Measurements from ENCODE around the gene SOX1. TPM values are rescaled to one million over a fixed set of nuclear protein-coding genes. Genes with fewer than 3 reads are reported as not detected.

SOX1 gene
- polyA plus RNA-seq, 4 donors = 0.03 TPM; not detected in 3

DNA sequence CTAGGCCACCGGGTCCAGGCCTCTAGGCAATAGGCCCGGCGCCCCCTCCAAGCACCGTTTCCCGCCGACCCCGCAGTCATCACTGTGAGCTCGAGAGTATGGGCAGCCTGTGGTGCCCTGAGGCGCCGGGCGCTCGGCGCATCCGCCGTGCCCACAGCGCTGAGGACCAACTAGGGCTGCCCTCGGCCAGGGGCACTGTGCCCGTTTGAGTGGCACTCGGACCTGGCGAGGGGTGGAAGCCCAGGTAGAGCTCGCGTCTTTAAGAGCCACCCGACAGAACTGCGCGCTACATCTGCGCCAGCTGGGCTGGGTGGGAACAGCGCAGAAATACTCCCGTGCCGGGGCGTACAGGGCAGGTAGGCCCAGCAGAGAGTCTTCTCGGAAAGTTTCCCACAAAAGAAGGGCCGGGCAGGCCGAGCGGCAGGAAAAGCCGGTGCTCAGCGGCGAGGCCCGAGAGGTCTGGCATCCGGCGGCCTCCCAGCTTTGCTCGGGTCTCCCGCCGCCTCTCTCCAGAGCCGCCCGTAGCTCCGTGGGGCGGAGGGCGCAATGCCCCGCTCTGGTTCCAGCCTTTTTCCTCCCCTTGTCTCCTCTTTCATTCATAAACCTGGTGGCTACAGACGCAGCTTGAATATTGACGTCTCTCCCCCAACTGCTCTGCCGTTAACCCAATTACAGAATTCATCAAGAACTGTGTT lies 5.4 kb upstream of the SOX1 start:
- no peak for DNase-seq
- H3K27me3 ChIP-seq (ENCODE audit: control insufficient read depth in 3 of 3, insufficient read depth in 3 of 3, low read length in 3 of 3) = peaks cover 21 to 94% (median 72%) of the 10 kb centered on the region in 3 donors
- H3K9me3 ChIP-seq (ENCODE audit: control insufficient read depth in 2 of 2, insufficient read depth in 1 of 2, low read depth in 1 of 2, low read length in 1 of 2) = no peaks in the 10 kb centered on the region
- no peak overlapping the region for H3K27ac ChIP-seq (ENCODE audit: low read depth in 1 of 3, low read length in 2 of 3)
- FAIRE-seq = no peak
- no peaks in the 10 kb centered on the region for H3K4me1 ChIP-seq (ENCODE audit: control insufficient read depth in 3 of 3, insufficient read depth in 2 of 3, low read depth in 1 of 3, low read length in 2 of 3)
- H3K36me3 ChIP-seq (ENCODE audit: control insufficient read depth in 3 of 3, insufficient read depth in 2 of 3, low read depth in 1 of 3, low read length in 3 of 3) = no peaks in the 10 kb centered on the region
- no peak overlapping the region for H3K4me3 ChIP-seq (ENCODE audit: low read depth in 1 of 3, low read length in 3 of 3)
- WGBS, 3 donors = 5 to 18% (median 7%) methylated on average over 43 to 52 of the region's 52 CpGs

- Histone ChIP-seq H3K27me3 (ENCODE audit: control insufficient read depth in 3 of 3, insufficient read depth in 3 of 3, low read length in 3 of 3) (peaks cover 26 to 88% (median 67%) of the 10 kb centered on the region in 3 donors), H3K4me1 (ENCODE audit: control insufficient read depth in 3 of 3, insufficient read depth in 2 of 3, low read depth in 1 of 3, low read length in 2 of 3) (no peaks in the 10 kb centered on the region), H3K9me3 (ENCODE audit: control insufficient read depth in 2 of 2, insufficient read depth in 1 of 2, low read depth in 1 of 2, low read length in 1 of 2) (no peaks in the 10 kb centered on the region), H3K4me3 (ENCODE audit: low read depth in 1 of 3, low read length in 3 of 3) (no peak overlapping the region), H3K36me3 (ENCODE audit: control insufficient read depth in 3 of 3, insufficient read depth in 2 of 3, low read depth in 1 of 3, low read length in 3 of 3) (no peaks in the 10 kb centered on the region), H3K27ac (ENCODE audit: low read depth in 1 of 3, low read length in 2 of 3) (no peak overlapping the region)
- WGBS, 3 donors = 15 to 23% (median 19%) methylated on average over 25 of the region's 25 CpGs
- FAIRE-seq (no peak), DNase-seq (no peak)
Observed at GRCh38 chr13:112062072-112062567, 4.8 kb upstream of the SOX1 start.

GRCh38 chr13:112062571-112063570 lies 4.1 kb upstream of the SOX1 start:
- Histone ChIP-seq H3K9me3 (ENCODE audit: control insufficient read depth in 2 of 2, insufficient read depth in 1 of 2, low read depth in 1 of 2, low read length in 1 of 2) (no peaks in the 10 kb centered on the region), H3K4me1 (ENCODE audit: control insufficient read depth in 3 of 3, insufficient read depth in 2 of 3, low read depth in 1 of 3, low read length in 2 of 3) (no peaks in the 10 kb centered on the region), H3K4me3 (ENCODE audit: low read depth in 1 of 3, low read length in 3 of 3) (no peak overlapping the region), H3K27me3 (ENCODE audit: control insufficient read depth in 3 of 3, insufficient read depth in 3 of 3, low read length in 3 of 3) (peaks cover 25 to 80% (median 62%) of the 10 kb centered on the region in 3 donors), H3K27ac (ENCODE audit: low read depth in 1 of 3, low read length in 2 of 3) (no peak overlapping the region), H3K36me3 (ENCODE audit: control insufficient read depth in 3 of 3, insufficient read depth in 2 of 3, low read depth in 1 of 3, low read length in 3 of 3) (no peaks in the 10 kb centered on the region)
- peak in 1 of 2 donors; percentile 48 for DNase-seq
- FAIRE-seq = no peak
- WGBS, 3 donors = 4 to 12% (median 10%) methylated on average over 59 to 78 of the region's 78 CpGs

DNA sequence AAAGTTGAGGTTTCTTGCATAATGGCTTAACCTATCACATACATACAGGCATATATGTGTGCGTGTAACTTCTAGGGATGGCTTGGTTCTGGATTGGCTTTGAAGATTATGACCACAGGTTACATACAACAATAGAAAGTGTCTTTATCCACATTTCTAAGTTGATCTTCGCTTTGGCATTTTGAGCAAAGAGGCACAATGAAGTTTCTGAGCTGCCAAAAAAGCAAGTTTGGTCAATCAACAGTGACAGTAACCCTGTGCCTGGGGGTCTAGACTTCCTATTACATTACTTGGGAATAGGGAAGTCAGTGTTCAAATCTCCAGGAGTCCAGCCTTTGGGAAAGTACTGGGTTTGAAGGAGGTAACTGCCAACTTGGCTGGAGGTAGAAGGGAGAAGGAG lies 3.1 kb upstream of the SOX1 start:
- Histone ChIP-seq H3K36me3 (ENCODE audit: control insufficient read depth in 3 of 3, insufficient read depth in 2 of 3, low read depth in 1 of 3, low read length in 3 of 3) (no peaks in the 10 kb centered on the region), H3K4me3 (ENCODE audit: low read depth in 1 of 3, low read length in 3 of 3) (no peak overlapping the region), H3K9me3 (ENCODE audit: control insufficient read depth in 2 of 2, insufficient read depth in 1 of 2, low read depth in 1 of 2, low read length in 1 of 2) (no peaks in the 10 kb centered on the region), H3K27me3 (ENCODE audit: control insufficient read depth in 3 of 3, insufficient read depth in 3 of 3, low read length in 3 of 3) (peaks cover 28 to 72% (median 56%) of the 10 kb centered on the region in 3 donors), H3K27ac (ENCODE audit: low read depth in 1 of 3, low read length in 2 of 3) (no peak overlapping the region), H3K4me1 (ENCODE audit: control insufficient read depth in 3 of 3, insufficient read depth in 2 of 3, low read depth in 1 of 3, low read length in 2 of 3) (no peaks in the 10 kb centered on the region)
- FAIRE-seq (no peak), DNase-seq (no peak)
- 17 to 30% (median 17%) methylated on average over 2 of the region's 2 CpGs for WGBS, 3 donors

DNA sequence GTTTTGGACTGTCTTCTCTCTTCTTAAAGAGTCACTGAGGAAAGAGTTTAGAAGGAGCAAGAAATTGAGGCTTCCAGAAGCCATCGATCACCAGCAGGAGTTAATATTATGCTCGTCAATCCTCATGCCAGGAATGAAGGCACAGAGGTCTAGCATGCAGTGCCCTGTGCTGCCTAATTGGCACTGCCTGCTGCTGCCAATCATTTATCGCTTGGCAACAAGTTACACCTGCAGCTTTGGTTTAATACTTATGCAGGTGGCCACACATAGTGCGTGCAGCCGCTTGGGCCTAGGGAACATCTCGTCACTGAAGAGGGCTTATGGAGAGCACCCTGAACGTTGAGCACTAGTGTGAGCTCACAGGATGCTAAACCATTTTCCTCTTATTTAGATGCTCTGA lies 2.7 kb upstream of the SOX1 start:
- Histone ChIP-seq H3K36me3 (ENCODE audit: control insufficient read depth in 3 of 3, insufficient read depth in 2 of 3, low read depth in 1 of 3, low read length in 3 of 3) (no peaks in the 10 kb centered on the region), H3K27me3 (ENCODE audit: control insufficient read depth in 3 of 3, insufficient read depth in 3 of 3, low read length in 3 of 3) (peaks cover 29 to 72% (median 56%) of the 10 kb centered on the region in 3 donors), H3K9me3 (ENCODE audit: control insufficient read depth in 2 of 2, insufficient read depth in 1 of 2, low read depth in 1 of 2, low read length in 1 of 2) (no peaks in the 10 kb centered on the region), H3K4me1 (ENCODE audit: control insufficient read depth in 3 of 3, insufficient read depth in 2 of 3, low read depth in 1 of 3, low read length in 2 of 3) (no peaks in the 10 kb centered on the region), H3K4me3 (ENCODE audit: low read depth in 1 of 3, low read length in 3 of 3) (no peak overlapping the region), H3K27ac (ENCODE audit: low read depth in 1 of 3, low read length in 2 of 3) (no peak overlapping the region)
- WGBS, 3 donors = 6 to 16% (median 13%) methylated on average over 7 of the region's 7 CpGs
- FAIRE-seq (no peak), DNase-seq (no peak)

DNA sequence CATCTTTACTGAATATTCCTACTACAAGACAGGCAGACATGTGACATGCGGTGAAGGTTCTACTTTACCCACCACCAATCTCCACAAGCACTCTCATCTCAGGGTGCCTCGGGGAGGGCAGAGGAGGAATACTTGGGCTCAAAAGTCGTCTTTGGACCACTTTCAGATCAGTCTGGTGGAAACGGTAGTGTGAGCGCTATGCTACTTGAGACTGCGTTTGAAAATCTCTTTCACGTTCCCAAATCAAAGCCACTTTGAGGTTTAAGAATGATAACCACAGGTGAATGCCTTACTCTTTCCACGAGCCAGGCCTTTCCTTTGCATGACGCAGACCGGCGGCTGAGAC lies 1.5 kb upstream of the SOX1 start:
- Histone ChIP-seq H3K4me1 (ENCODE audit: control insufficient read depth in 3 of 3, insufficient read depth in 2 of 3, low read depth in 1 of 3, low read length in 2 of 3) (no peaks in the 10 kb centered on the region), H3K4me3 (ENCODE audit: low read depth in 1 of 3, low read length in 3 of 3) (no peak overlapping the region), H3K9me3 (ENCODE audit: control insufficient read depth in 2 of 2, insufficient read depth in 1 of 2, low read depth in 1 of 2, low read length in 1 of 2) (no peaks in the 10 kb centered on the region), H3K36me3 (ENCODE audit: control insufficient read depth in 3 of 3, insufficient read depth in 2 of 3, low read depth in 1 of 3, low read length in 3 of 3) (no peaks in the 10 kb centered on the region), H3K27ac (ENCODE audit: low read depth in 1 of 3, low read length in 2 of 3) (no peak overlapping the region), H3K27me3 (ENCODE audit: control insufficient read depth in 3 of 3, insufficient read depth in 3 of 3, low read length in 3 of 3) (peaks cover 28 to 72% (median 51%) of the 10 kb centered on the region in 3 donors)
- FAIRE-seq (no peak), DNase-seq (no peak)
- 6 to 10% (median 7%) methylated on average over 11 of the region's 11 CpGs for WGBS, 3 donors

DNA sequence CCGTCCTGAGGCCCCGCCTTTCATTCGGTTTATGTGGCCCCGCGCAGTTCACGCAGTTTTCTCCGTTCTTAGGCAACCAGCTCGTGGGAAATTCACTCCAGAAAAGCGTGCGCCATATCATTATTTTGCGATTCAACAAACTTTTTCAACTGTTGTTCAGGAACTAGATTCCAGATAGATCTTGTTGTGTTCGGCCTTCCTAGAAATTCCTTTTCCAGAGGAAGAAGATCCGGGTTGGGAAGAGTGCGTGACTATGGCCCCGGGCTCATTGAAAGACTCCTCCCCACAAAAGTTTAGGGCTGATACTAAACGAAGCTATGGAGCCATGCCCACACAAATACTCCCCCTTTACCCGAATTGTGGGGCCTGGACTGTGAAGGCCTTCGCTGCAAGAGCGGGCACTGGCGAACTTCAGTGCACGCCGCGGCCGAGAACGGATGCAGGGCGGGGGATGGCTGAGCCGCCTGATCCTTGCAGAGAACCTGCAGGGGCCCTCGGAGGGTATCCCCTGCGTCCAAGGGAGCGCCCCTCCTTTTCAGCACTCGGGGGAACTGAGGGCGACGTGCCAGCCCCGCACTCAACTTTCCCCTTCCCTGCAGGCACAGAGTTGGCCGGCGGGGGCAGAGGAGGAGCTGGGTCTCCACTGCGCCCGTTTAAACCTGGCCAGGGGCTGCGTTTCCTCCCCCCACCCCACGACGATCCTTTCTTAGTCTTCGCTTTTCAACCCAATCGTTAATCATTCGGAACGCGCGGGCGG lies 904 bp upstream of the SOX1 start:
- no peaks in the 10 kb centered on the region for H3K9me3 ChIP-seq (ENCODE audit: control insufficient read depth in 2 of 2, insufficient read depth in 1 of 2, low read depth in 1 of 2, low read length in 1 of 2)
- FAIRE-seq (no peak), DNase-seq (peak in 1 of 2 donors; percentile 46)
- H3K4me1 ChIP-seq (ENCODE audit: control insufficient read depth in 3 of 3, insufficient read depth in 2 of 3, low read depth in 1 of 3, low read length in 2 of 3) = no peaks in the 10 kb centered on the region
- 5 to 6% (median 6%) methylated on average over 47 to 48 of the region's 48 CpGs for WGBS, 3 donors
- H3K27ac ChIP-seq (ENCODE audit: low read depth in 1 of 3, low read length in 2 of 3) = no peak overlapping the region
- no peaks in the 10 kb centered on the region for H3K36me3 ChIP-seq (ENCODE audit: control insufficient read depth in 3 of 3, insufficient read depth in 2 of 3, low read depth in 1 of 3, low read length in 3 of 3)
- H3K27me3 ChIP-seq (ENCODE audit: control insufficient read depth in 3 of 3, insufficient read depth in 3 of 3, low read length in 3 of 3) = peaks cover 31 to 71% (median 50%) of the 10 kb centered on the region in 3 donors
- peak overlapping the region in 1 of 3 donors; percentile 46 for H3K4me3 ChIP-seq (ENCODE audit: low read depth in 1 of 3, low read length in 3 of 3)

- DNase-seq (peak; percentile 3 to 52), FAIRE-seq (no peak)
- Histone ChIP-seq H3K4me1 (ENCODE audit: control insufficient read depth in 3 of 3, insufficient read depth in 2 of 3, low read depth in 1 of 3, low read length in 2 of 3) (no peaks in the 10 kb centered on the region), H3K9me3 (ENCODE audit: control insufficient read depth in 2 of 2, insufficient read depth in 1 of 2, low read depth in 1 of 2, low read length in 1 of 2) (no peaks in the 10 kb centered on the region), H3K27me3 (ENCODE audit: control insufficient read depth in 3 of 3, insufficient read depth in 3 of 3, low read length in 3 of 3) (peaks cover 33 to 71% (median 49%) of the 10 kb centered on the region in 3 donors), H3K36me3 (ENCODE audit: control insufficient read depth in 3 of 3, insufficient read depth in 2 of 3, low read depth in 1 of 3, low read length in 3 of 3) (no peaks in the 10 kb centered on the region), H3K4me3 (ENCODE audit: low read depth in 1 of 3, low read length in 3 of 3) (peak overlapping the region in 1 of 3 donors; percentile 46), H3K27ac (ENCODE audit: low read depth in 1 of 3, low read length in 2 of 3) (no peak overlapping the region)
- WGBS, 3 donors = 2 to 4% (median 4%) methylated on average over 41 to 56 of the region's 56 CpGs
Observed at GRCh38 chr13:112066624-112067004, 335 bp upstream of the SOX1 start.
